MM.1S (cell line): Measurements from ENCODE around the gene MARK3.

Experiments used
- DNase-seq: peaks from one replicate; pipeline ENCODE4 v3.0.0-alpha.2; 2015
- H2AFZ ChIP-seq: fragments of 300-600 bp; sonication (generic); 2 replicates; pipeline ENCODE4 v1.6.0; 2016; ENCODE audit warnings: antibody characterized with exemption, low read length
- H3F3A ChIP-seq: fragments of 300-600 bp; sonication (generic); 2 replicates; pipeline ENCODE4 v1.6.1; 2016; ENCODE audit warnings: mild to moderate bottlenecking, antibody characterized with exemption, low read length, moderate library complexity, mixed read lengths; ENCODE audit not compliant: insufficient read depth
- H3K27ac ChIP-seq: fragments of 300-600 bp; sonication (generic); 2 replicates; pipeline ENCODE4 v1.5.1; 2016; ENCODE audit warnings: mild to moderate bottlenecking, low read length
- H3K27me3 ChIP-seq: fragments of 300-600 bp; sonication (generic); replicated peaks from 2 replicates; pipeline ENCODE4 v1.6.0; 2016; ENCODE audit warnings: low read length; ENCODE audit not compliant: insufficient read depth
- H3K36me3 ChIP-seq: fragments of 300-600 bp; sonication (generic); replicated peaks from 2 replicates; pipeline ENCODE4 v1.6.1; 2016; ENCODE audit warnings: mild to moderate bottlenecking, low read length, mixed read lengths; ENCODE audit not compliant: insufficient read depth
- H3K4me1 ChIP-seq: fragments of 300-600 bp; sonication (generic); 2 replicates; pipeline ENCODE4 v1.6.1; 2016; ENCODE audit warnings: low read length, mixed read lengths
- H3K4me2 ChIP-seq: fragments of 300-600 bp; sonication (generic); 2 replicates; pipeline ENCODE4 v1.6.0; 2016; ENCODE audit warnings: low read depth, low read length
- H3K4me3 ChIP-seq: fragments of 300-600 bp; sonication (generic); 2 replicates; pipeline ENCODE4 v1.5.1; 2016; ENCODE audit warnings: low read length, mixed read lengths
- H3K79me2 ChIP-seq: fragments of 300-600 bp; sonication (generic); 2 replicates; pipeline ENCODE4 v1.6.1; 2016; ENCODE audit warnings: mixed run types, low read length, mixed read lengths
- H3K9ac ChIP-seq: fragments of 300-600 bp; sonication (generic); 2 replicates; pipeline ENCODE4 v1.6.1; 2016; ENCODE audit warnings: low read length, mixed read lengths
- H3K9me2 ChIP-seq: fragments of 300-600 bp; sonication (generic); replicated peaks from 2 replicates; pipeline ENCODE4 v1.6.1; 2016; ENCODE audit warnings: mild to moderate bottlenecking, low read length, mixed read lengths; ENCODE audit not compliant: insufficient read depth
- H3K9me3 ChIP-seq: fragments of 300-600 bp; sonication (generic); replicated peaks from 2 replicates; pipeline ENCODE4 v1.6.1; 2016; ENCODE audit warnings: mild to moderate bottlenecking, low read length, mixed read lengths; ENCODE audit not compliant: insufficient read depth
- H4K20me1 ChIP-seq: fragments of 300-600 bp; sonication (generic); 2 replicates; pipeline ENCODE4 v1.6.1; 2016; ENCODE audit warnings: mild to moderate bottlenecking, low read length, moderate library complexity, mixed read lengths; ENCODE audit not compliant: insufficient read depth
- CTCF ChIP-seq: fragments of 300-600 bp; sonication (generic); IDR thresholded peaks from 2 replicates; pipeline ENCODE4 v1.5.1; 2016; ENCODE audit warnings: antibody characterized with exemption, low read length, mixed read lengths
- EZH2 ChIP-seq: fragments of 300-600 bp; sonication (generic); optimal IDR thresholded peaks from 2 replicates; pipeline ENCODE3; 2017; ENCODE audit warnings: low read depth, mild to moderate bottlenecking, antibody characterized with exemption, low read length, mixed read lengths
- EZH2phosphoT487 ChIP-seq: fragments of 300-600 bp; sonication (generic); IDR thresholded peaks from 2 replicates; pipeline ENCODE4 v1.6.1; 2018; ENCODE audit warnings: antibody characterized with exemption, low read length

MARK3 gene

GRCh38 chr14:103512701-103513611 is 127.7 kb downstream of the MARK3 start:
- DNase-seq = no peak

DNA sequence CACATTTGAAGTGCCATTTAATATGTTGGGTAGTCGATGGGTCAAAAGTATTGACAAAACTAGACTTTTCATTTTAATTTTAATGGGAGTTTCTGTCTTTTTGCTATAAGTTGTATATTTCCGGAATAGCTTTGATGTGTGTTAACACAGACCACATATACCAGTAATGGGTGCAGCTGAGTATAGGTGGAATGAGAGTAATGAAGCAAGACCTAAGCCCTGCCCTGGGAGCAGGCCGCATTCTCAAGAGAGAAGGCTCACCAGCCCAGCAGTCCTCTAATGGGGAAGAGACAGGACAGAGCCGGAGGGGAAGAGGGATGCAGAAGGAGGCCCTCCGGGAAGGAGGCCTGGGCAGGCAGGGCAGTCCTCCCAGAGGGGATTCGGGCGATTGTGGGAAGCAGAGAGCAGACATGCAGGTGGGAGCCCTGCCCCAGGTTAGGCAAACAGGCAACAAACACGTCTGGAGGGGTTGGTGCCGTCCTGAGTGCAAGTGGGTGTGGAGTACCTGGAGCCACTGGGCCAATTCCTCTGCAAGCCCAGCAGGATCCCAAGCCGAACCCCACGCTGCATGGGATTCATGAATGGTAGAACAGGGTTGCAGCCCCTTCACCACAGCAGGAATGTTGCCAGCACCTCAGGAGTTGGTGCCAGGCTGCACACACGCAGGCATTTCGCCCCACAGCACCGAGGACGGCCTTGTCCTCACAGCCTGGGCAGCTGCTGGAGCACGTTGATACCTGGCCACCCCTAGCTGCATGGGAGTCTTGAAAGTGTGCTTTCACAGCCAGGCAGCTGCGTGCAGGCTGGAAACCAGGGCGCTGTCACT is 129.6 kb downstream of the MARK3 start:
- H3K9me3 ChIP-seq = no peaks in the 10 kb centered on the region
- no peak overlapping the region for H3K27ac ChIP-seq
- no peaks in the 10 kb centered on the region for H4K20me1 ChIP-seq
- H3K9me2 ChIP-seq = no peaks in the 10 kb centered on the region
- DNase-seq = no peak
- no peak overlapping the region for H3K4me3 ChIP-seq
- no peak for TF ChIP-seq EZH2phosphoT487
- no peak for TF ChIP-seq CTCF
- TF ChIP-seq EZH2 = no peak
- no peaks in the 10 kb centered on the region for H3F3A ChIP-seq
- H3K36me3 ChIP-seq = no peaks in the 10 kb centered on the region
- H3K4me1 ChIP-seq = no peaks in the 10 kb centered on the region
- H3K4me2 ChIP-seq = no peak overlapping the region
- no peak overlapping the region for H2AFZ ChIP-seq
- no peaks in the 10 kb centered on the region for H3K27me3 ChIP-seq
- no peaks in the 10 kb centered on the region for H3K79me2 ChIP-seq
- H3K9ac ChIP-seq = no peak overlapping the region

More at GRCh38 chr14:103512701-103513611, 127.7 kb downstream of the MARK3 start:
- Histone ChIP-seq H3K27ac (no peak overlapping the region), H3K79me2 (no peaks in the 10 kb centered on the region), H3K4me1 (no peaks in the 10 kb centered on the region), H3K9ac (no peak overlapping the region), H3K4me3 (no peak overlapping the region), H3K4me2 (no peak overlapping the region), H4K20me1 (no peaks in the 10 kb centered on the region), H3K36me3 (no peaks in the 10 kb centered on the region), H3K9me2 (no peaks in the 10 kb centered on the region), H3K27me3 (no peaks in the 10 kb centered on the region), H2AFZ (no peak overlapping the region), H3K9me3 (no peaks in the 10 kb centered on the region), H3F3A (no peaks in the 10 kb centered on the region)
- no peak for TF ChIP-seq EZH2
- no peak for TF ChIP-seq CTCF
- TF ChIP-seq EZH2phosphoT487 = no peak

GRCh38 chr14:103516426-103517173 is 131.4 kb downstream of the MARK3 start:
- Histone ChIP-seq H3F3A (no peaks in the 10 kb centered on the region), H3K4me1 (no peaks in the 10 kb centered on the region), H3K9ac (no peak overlapping the region), H3K79me2 (no peaks in the 10 kb centered on the region), H3K4me2 (no peak overlapping the region), H3K9me3 (no peaks in the 10 kb centered on the region), H3K36me3 (no peaks in the 10 kb centered on the region), H3K4me3 (no peak overlapping the region), H3K27me3 (no peaks in the 10 kb centered on the region), H3K9me2 (no peaks in the 10 kb centered on the region), H2AFZ (no peak overlapping the region), H3K27ac (no peak overlapping the region), H4K20me1 (no peaks in the 10 kb centered on the region)
- no peak for DNase-seq
- no peak for TF ChIP-seq CTCF
